GM18502 (cell line): ENCODE data around the gene TPSG1.
"Not testable (repeated sequence)": the region's sequence is repeated elsewhere in the genome, so short reads cannot be mapped to it uniquely, and the experiment has no call there.

Experiments
- ATAC-seq: cut with Tn5 transposase; IDR thresholded peaks from one replicate; pipeline ENCODE4 v1.9.1; 2021; ENCODE audit warnings: mild to moderate bottlenecking; ENCODE audit not compliant: unreplicated experiment, poor library complexity

The TPSG1 gene

DNA sequence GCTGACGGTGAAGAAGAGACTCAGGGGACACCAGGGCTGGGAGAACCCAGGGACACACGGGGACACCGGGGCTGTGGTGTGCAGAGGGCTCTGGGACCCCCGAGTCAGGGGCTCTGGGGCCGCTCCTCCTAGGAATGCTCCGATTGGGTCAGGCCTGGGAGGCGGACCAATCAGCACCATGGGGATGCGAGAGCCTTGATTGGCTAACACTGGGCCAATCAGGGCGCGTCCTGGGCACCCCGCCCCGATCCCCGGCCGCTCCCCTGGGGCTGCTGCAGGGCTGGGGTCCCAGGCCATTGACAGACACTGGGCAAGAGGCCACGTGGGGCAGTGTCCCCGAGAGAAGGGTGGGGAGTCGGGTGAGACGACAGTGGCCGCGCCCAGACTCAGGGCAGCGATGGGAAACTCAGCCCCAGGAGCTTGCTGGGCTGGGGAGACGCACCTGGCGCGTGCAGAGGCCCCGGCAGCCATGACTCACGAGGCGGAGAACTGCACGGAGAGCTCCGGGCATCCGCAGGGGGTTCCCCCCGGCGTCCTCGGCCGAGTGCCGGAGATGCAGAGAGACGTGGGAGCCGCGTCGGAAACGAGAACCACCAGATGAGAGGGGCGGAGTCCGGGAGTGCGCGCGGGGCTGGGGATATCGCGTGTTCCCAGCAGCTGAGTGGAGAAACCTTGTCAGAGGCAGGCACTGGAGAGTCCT is 7.1 kb upstream of the TPSG1 start:
- not testable (repeated sequence) for ATAC-seq

GRCh38 chr16:1231301-1231700 is 6.2 kb upstream of the TPSG1 start:
- not testable (repeated sequence) for ATAC-seq

DNA sequence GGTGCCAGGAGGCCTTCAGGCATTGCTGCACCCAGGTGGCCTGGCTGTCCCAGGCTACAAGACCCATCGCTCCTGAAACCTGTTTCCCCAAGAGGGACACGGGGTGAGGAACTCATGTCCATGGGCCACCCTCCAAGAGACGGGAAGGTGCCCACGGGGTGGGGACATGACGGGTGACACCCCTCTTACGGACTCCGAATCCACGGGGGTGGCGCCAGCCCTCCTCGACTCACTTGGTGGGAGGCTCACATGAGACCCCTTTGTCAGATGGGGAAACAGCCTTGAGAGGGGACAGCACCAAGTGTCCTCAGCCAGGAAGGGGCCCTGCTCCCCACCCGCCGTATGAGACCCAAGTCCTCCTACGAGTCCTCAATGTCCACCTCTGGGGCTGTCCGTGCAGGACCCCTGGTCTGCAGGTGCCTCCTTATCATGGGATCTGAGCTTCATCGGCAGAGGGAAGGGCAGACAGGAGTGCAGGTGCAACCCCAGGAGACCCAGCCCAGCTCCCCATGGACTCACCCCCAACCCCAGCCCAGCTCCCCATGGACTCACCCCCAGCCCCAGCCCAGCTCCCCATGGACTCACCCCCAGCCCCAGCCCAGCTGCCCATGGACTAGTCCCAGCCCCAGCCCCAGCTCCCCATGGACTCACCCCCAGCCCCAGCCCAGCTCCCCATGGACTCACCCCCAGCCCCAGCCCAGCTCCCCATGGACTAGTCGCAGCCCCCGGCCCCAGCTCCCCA is 5.6 kb upstream of the TPSG1 start:
- ATAC-seq, result not testable (repeated sequence)

DNA sequence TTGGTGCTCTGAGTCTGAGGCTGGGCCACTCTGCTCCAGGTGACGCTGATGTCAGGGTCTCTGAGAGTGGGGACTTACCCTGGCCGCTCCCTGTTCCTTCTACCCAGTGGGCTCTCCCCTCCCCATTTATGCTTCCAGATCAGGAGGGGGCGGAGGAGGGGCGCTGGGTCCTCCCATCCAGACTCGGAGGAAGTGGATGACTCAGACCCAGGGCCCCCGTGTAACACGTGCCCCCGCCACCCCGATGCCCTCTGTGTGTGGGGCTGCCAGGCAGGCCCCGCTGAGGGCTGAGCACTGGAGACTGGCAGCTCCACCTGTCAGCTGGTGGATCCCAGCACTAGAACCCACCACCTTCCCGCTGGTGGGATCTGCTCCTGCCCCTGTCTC is 5.0 kb upstream of the TPSG1 start, which contains the start of gene TPSB2:
Gene TPSB2 (minus strand): TSS at position 101 of the 387 bp plus-strand sequence. CDS start 233 bp downstream, outside the sequence.
- ATAC-seq, result not testable (repeated sequence)

DNA sequence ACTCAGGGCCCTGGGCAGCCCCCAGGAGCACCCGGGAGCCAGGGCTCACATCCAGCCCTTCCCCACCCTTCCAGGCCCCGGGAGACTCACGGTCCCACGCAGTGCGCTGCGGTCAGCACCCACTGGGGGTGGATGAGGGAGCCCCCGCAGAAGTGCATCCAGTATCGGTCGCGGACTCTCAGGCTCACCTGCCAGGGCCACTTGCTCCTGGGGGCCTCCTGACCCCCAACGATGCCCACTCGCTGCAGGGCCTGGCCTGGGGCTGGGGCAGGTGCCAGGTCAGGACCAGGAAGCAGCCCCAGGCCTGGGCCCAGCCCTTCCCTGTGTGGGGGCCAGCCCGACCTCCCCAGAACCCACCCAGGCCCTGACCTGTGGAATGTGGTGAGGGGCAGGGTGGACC is 4.4 kb upstream of the TPSG1 start:
- ATAC-seq, result not testable (repeated sequence)

DNA sequence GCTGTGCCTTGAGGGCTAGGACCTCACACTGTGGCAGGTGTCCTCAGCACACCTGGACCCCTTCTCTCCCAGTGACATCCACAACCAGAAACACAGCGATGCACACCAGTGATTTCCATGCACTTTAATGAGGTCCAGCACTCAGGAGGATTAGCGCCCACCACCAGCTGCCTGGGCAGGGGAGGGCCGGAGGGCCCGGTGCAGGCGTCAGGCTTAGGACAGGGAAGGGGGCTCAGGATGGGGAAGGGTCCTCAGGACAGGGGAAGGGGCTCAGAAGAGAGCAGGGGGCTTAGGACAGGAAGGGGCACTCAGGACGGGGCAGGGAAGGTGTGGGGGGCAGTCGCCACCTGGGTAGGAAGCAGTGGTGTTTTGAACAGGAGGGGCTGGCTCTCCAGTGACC is 3.2 kb upstream of the TPSG1 start:
- not testable (repeated sequence) for ATAC-seq

- not testable (repeated sequence) for ATAC-seq
Measured at GRCh38 chr16:1226692-1227091, 1.6 kb upstream of the TPSG1 start.

DNA sequence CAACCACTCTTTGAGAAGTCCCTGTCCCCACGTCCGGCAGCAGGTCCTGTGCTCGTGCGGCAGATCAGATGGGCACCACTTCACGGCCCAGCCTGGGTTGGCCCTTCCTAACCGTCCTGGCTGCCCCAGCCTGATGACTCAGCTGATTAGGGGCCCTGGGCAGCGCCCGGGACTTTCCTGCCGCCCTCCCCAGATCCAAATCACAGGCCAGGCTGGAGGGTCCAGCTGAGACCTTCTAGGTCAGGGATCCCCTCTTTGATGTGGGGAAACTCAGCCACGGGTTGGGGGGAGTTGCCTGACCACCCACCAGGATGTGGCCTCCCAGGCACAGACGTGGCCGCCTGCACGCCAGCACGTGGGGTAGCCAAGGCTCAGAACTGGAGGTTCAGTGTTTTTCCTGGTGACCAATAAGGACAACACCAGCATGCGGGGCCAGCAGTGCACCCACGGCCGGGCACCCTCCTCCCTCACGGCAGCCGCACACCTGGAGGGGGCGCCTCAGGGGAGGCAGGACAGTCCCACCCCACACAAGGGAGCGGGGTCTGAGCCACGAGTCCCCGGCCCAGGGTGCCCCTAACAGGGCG is 752 bp upstream of the TPSG1 start:
- ATAC-seq, result not testable (repeated sequence)

DNA sequence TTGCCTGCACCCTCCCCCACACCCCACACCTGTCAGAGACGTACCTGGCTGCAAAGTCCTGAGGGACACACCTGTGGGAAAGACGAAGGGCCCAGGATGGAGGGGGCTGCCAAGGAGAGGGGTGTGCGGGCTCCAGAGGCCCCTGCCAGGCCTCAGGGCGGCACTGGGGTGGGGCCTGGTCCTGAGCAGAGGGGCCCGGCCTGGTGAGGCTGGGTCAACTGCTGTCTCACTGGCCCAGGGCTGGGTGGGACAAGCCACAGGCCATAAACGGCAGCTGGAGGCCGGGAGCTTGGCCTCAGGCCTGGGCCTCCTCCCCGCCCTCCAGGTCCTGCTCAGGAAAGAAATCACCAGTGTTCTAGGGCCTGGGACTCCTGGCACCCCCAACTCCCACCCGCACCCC is 510 bp downstream of the TPSG1 start:
- ATAC-seq, result no peak

- no peak for ATAC-seq
Measured at GRCh38 chr16:1223355-1224214, 1.5 kb downstream of the TPSG1 start.

GRCh38 chr16:1222553-1223354 is 2.3 kb downstream of the TPSG1 start:
- no peak for ATAC-seq

DNA sequence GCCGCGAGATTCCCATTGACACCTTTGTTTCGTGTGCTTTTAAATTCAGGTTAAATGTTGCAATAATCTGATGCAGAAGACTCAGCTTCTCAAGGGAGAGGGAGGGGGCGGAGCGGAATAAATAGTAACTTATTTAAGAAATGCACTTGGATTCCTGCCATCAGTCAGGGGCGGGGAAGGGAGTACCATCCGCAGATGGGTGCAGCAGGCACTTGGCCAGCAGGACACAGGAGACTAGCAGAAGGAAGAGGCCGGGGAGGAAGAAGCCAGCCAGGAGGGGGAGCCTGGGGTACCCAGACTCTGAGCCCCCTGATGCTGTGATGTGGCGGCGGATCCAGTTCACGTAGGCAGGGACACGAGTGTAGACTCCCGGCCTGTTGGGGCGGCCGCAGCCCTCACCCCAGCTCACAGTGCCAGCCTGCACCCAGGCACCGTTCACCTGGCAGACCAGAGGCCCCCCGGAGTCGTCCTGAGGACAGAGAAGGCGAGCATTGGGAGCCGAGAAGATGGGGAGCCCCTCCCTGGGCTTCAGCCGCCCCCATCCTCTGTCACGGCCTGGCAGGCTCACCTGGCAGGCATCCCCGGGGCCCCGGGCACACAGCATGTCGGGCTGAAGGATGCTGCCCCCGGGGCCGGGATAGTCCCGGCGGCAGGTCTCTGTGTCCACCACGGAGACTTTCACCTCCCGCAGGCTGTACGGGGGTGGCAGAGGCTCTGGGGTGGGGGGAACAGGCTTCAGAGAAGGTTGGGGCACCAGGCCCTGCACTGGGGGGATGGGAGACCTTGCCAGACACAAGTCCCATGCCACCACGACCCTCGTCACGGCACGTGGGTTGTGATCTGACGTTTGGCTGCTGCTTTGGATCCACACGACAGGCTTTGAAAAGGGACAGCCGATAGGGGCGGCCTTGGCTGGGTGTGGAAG is 3.2 kb downstream of the TPSG1 start:
- ATAC-seq, result no peak

DNA sequence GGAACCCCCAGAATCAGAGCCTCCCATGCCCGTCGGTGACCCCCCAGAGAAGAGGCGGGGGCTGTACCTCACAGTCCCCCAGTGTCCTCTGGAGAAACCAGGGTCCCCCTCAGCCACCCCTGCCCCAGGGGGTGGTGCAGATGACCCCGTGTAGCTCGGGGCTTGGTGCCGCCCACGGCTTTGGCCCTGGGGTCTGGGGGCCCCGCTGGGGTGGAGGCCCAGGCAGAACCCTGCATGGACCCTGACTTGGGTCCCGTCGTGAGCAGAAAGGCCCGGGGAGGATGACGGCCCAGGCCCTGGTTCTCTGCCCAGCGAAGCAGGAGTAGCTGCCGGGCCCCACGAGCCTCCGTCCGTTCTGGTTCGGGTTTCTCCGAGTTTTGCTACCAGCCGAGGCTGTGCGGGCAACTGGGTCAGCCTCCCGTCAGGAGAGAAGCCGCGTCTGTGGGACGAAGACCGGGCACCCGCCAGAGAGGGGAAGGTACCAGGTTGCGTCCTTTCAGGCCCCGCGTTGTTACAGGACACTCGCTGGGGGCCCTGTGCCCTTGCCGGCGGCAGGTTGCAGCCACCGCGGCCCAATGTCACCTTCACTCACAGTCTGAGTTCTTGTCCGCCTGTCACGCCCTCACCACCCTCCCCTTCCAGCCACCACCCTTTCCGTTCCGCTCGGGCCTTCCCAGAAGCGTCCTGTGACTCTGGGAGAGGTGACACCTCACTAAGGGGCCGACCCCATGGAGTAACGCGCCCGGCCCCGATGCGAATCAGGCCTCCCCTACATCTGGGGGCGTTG is 4.0 kb downstream of the TPSG1 start:
- no peak for ATAC-seq

GRCh38 chr16:1220098-1220728 is 4.9 kb downstream of the TPSG1 start:
- no peak for ATAC-seq

GRCh38 chr16:1218930-1219611 is 6.0 kb downstream of the TPSG1 start:
- no peak for ATAC-seq

DNA sequence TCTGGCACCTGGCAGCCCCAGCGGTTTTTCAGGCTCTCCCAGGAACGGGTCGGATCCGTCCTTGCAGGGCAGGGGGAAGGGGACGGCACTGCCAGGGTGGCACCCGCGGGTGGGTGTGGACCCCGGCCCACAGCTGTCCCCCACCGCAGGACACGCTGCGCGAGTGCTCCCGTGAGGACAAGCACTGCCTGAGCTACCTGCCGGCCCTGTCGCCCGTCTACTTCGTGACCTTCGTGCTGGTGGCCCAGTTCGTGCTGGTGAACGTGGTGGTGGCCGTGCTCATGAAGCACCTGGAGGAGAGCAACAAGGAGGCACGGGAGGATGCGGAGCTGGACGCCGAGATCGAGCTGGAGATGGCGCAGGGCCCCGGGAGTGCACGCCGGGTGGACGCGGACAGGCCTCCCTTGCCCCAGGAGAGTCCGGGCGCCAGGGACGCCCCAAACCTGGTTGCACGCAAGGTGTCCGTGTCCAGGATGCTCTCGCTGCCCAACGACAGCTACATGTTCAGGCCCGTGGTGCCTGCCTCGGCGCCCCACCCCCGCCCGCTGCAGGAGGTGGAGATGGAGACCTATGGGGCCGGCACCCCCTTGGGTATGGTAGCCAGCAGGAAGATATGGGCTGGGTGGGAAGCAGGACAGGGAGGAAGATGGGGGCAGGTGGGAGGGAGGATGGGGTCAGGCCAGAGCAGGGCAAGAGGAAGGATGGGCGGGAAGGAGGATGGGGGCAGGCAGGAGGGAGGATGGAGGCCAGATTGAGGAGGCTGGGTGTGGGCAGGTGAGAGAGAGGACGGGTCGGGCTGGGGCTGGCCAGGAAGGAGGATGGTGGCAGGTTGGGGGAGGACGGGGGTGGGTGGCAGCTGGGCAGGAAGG is 6.8 kb downstream of the TPSG1 start:
- ATAC-seq, result no peak
